GF-D8 (cell line): ENCODE measurements around the gene CTTNBP2.

Experiments used
- DNase-seq: peaks from one replicate; lab custom pipeline; 2025; lab: John Stamatoyannopoulos, UW

Gene CTTNBP2

GRCh38 chr7:117871778-117872538 lies 1.3 kb downstream of the CTTNBP2 start:
- DNase-seq, result no peak

- DNase-seq, result no peak
Measured at GRCh38 chr7:117871401-117871777, 1.9 kb downstream of the CTTNBP2 start.

GRCh38 chr7:117870448-117871130 lies 2.7 kb downstream of the CTTNBP2 start:
- DNase-seq, result no peak

GRCh38 chr7:117869374-117869773 lies 3.9 kb downstream of the CTTNBP2 start:
- DNase-seq, result no peak

GRCh38 chr7:117863618-117864017 lies 9.6 kb downstream of the CTTNBP2 start:
- DNase-seq, result no peak

- no peak for DNase-seq
Measured at GRCh38 chr7:117862378-117862777, 10.9 kb downstream of the CTTNBP2 start.

GRCh38 chr7:117859246-117859812 lies 13.9 kb downstream of the CTTNBP2 start:
- DNase-seq, result no peak

GRCh38 chr7:117858712-117859111 lies 14.5 kb downstream of the CTTNBP2 start:
- no peak for DNase-seq

GRCh38 chr7:117857718-117858117 lies 15.5 kb downstream of the CTTNBP2 start:
- no peak for DNase-seq

GRCh38 chr7:117856196-117856595 lies 17.0 kb downstream of the CTTNBP2 start:
- DNase-seq, result no peak

- no peak for DNase-seq
Measured at GRCh38 chr7:117854186-117854585, 19.1 kb downstream of the CTTNBP2 start.

- no peak for DNase-seq
Measured at GRCh38 chr7:117848941-117849340, 24.3 kb downstream of the CTTNBP2 start.

- DNase-seq, result no peak
Measured at GRCh38 chr7:117844678-117845077, 28.6 kb downstream of the CTTNBP2 start.

GRCh38 chr7:117841611-117842010 lies 31.6 kb downstream of the CTTNBP2 start:
- DNase-seq, result no peak

GRCh38 chr7:117841011-117841410 lies 32.2 kb downstream of the CTTNBP2 start:
- no peak for DNase-seq

GRCh38 chr7:117839507-117839906 lies 33.7 kb downstream of the CTTNBP2 start:
- DNase-seq, result no peak

- no peak for DNase-seq
Measured at GRCh38 chr7:117837841-117838240, 35.4 kb downstream of the CTTNBP2 start.

GRCh38 chr7:117835016-117835664 lies 38.1 kb downstream of the CTTNBP2 start:
- DNase-seq, result no peak

GRCh38 chr7:117830422-117830954 lies 42.8 kb downstream of the CTTNBP2 start:
- DNase-seq, result no peak

- no peak for DNase-seq
Measured at GRCh38 chr7:117829450-117830117, 43.7 kb downstream of the CTTNBP2 start.

- DNase-seq, result no peak
Measured at GRCh38 chr7:117828825-117829224, 44.4 kb downstream of the CTTNBP2 start.

GRCh38 chr7:117827862-117828261 lies 45.4 kb downstream of the CTTNBP2 start:
- no peak for DNase-seq
